ENCODE results near the gene RIMBP2. TPM values are rescaled to one million over a fixed set of nuclear protein-coding genes. Genes with fewer than 3 reads are reported as not detected.

RIMBP2 gene
- total RNA-seq, 4 donors from 2014 or later = 0.22 to 1.4 (median 1.2) TPM; not detected in 1

DNA sequence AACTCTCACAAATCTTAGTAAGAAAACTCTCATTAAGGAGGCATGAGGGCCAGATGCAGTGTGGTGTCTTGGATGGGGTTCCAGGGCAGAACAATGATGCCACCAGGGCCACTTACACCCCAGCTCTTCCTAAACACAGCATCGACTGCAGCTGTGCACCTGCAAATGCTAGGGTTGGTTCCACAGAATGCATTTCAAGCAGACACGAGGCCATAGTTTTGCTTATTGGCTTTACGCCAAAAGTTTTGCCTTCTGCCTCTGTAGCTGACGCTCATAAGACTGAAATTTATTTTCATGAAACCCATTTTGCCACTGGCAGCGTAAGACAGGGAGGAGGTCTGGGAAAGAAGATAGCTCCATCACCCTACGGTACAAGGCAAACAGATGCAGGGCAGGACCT, 179.0 kb downstream of the RIMBP2 start:
- no peaks in the 10 kb centered on the region for H3K27me3 ChIP-seq
- H3K9me3 ChIP-seq = peaks cover 0 to 24% (median 0%) of the 10 kb centered on the region in 4 donors
- DNase-seq (ENCODE audit: low spot score in 2 of 2) = no peak
- no peak overlapping the region for H3K4me3 ChIP-seq
- H3K27ac ChIP-seq = no peak overlapping the region
- no peak for TF ChIP-seq EP300 (IDR thresholded peaks at IDR 0.05)
- no peak for TF ChIP-seq POLR2A (IDR thresholded peaks at IDR 0.05)
- TF ChIP-seq, protein P1, sequence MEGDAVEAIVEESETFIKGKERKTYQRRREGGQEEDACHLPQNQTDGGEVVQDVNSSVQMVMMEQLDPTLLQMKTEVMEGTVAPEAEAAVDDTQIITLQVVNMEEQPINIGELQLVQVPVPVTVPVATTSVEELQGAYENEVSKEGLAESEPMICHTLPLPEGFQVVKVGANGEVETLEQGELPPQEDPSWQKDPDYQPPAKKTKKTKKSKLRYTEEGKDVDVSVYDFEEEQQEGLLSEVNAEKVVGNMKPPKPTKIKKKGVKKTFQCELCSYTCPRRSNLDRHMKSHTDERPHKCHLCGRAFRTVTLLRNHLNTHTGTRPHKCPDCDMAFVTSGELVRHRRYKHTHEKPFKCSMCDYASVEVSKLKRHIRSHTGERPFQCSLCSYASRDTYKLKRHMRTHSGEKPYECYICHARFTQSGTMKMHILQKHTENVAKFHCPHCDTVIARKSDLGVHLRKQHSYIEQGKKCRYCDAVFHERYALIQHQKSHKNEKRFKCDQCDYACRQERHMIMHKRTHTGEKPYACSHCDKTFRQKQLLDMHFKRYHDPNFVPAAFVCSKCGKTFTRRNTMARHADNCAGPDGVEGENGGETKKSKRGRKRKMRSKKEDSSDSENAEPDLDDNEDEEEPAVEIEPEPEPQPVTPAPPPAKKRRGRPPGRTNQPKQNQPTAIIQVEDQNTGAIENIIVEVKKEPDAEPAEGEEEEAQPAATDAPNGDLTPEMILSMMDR (IDR thresholded peaks at IDR 0.05) = no peak
- no peaks in the 10 kb centered on the region for H3K36me3 ChIP-seq
- no peaks in the 10 kb centered on the region for H3K4me1 ChIP-seq
- 63 to 70% methylated on average over 6 of the region's 6 CpGs for WGBS, 2 donors

DNA sequence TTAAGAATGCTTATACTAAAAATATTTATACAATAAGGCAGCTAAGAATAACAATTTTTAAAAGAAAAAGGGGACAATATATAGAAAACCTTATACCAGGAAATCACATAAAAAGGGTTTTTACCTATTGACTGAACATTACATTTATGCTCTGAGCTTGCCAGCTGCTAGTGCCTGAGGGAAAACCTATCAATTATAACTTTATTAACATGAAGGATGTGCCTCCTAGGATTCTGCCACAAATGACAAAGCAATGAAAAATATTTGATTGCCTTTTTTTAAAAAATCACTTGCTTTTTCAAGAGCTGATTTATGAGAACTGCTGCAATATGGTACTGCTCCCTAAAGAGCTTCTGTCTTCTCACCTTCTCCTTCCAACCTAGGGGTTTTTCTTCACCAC, 185.7 kb downstream of the RIMBP2 start:
- H3K36me3 ChIP-seq = no peaks in the 10 kb centered on the region
- H3K27ac ChIP-seq = no peak overlapping the region
- DNase-seq (ENCODE audit: low spot score in 2 of 2) = no peak
- no peak overlapping the region for H3K4me3 ChIP-seq
- TF ChIP-seq POLR2A (IDR thresholded peaks at IDR 0.05) = no peak
- TF ChIP-seq EP300 (IDR thresholded peaks at IDR 0.05) = no peak
- TF ChIP-seq, protein P1 (IDR thresholded peaks at IDR 0.05) = no peak
- H3K4me1 ChIP-seq = no peaks in the 10 kb centered on the region
- H3K27me3 ChIP-seq = no peaks in the 10 kb centered on the region
- peaks cover 0 to 4% (median 0%) of the 10 kb centered on the region in 4 donors for H3K9me3 ChIP-seq

DNA sequence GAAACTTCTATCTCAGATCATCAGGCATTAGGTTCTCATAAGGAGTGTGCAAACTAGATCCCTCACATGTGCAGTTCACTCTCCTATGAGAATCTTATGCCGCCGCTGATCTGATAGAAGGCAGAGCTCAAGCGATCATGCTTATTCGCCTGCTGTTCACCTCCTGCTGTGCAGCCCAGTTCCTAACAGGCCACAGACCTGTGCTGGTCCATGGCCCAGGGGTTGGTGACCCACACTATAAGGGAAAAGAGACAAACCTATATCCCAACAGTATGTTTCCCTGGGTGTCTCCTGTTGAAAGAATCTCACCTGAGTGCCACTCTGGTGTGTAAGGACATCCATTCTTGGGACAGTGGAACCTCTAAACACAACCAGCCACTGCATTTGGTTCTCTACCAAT, 186.3 kb downstream of the RIMBP2 start:
- TF ChIP-seq EP300 (IDR thresholded peaks at IDR 0.05) (no peak), POLR2A (IDR thresholded peaks at IDR 0.05) (no peak)
- TF ChIP-seq, protein P1 (IDR thresholded peaks at IDR 0.05) = no peak
- H3K36me3 ChIP-seq = no peaks in the 10 kb centered on the region
- no peak overlapping the region for H3K4me3 ChIP-seq
- no peaks in the 10 kb centered on the region for H3K27me3 ChIP-seq
- no peak for DNase-seq (ENCODE audit: low spot score in 2 of 2)
- no peaks in the 10 kb centered on the region for H3K4me1 ChIP-seq
- 74 to 95% methylated on average over 4 of the region's 4 CpGs for WGBS, 2 donors
- H3K27ac ChIP-seq = no peak overlapping the region
- H3K9me3 ChIP-seq = peaks cover 0 to 4% (median 0%) of the 10 kb centered on the region in 4 donors

DNA sequence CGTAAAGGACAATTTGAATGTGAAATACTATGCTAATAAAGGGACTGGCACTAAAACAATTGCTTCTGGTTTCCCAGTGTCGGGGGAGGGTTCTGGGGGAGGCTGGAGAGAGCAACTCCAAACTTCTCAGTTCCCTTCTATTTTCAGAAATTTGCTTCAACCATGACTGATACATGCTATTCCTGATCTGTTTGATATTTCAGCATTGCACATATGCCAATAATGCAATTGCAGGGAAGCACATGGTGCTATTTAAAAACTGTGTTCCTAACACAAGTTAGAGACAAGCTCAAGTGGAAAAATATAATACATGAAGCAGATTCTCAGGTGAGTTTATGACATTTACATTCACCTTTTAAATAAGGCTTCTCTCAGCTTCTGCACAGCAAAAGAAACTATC, 188.9 kb downstream of the RIMBP2 start:
- H3K27ac ChIP-seq = no peak overlapping the region
- H3K36me3 ChIP-seq = no peaks in the 10 kb centered on the region
- H3K4me3 ChIP-seq = no peak overlapping the region
- H3K9me3 ChIP-seq = peaks cover 0 to 4% (median 0%) of the 10 kb centered on the region in 4 donors
- no peak for DNase-seq (ENCODE audit: low spot score in 2 of 2)
- WGBS, 2 donors = 42 to 44% methylated on average over 2 of the region's 2 CpGs
- no peaks in the 10 kb centered on the region for H3K4me1 ChIP-seq
- no peak for TF ChIP-seq EP300 (IDR thresholded peaks at IDR 0.05)
- TF ChIP-seq, protein P1 (IDR thresholded peaks at IDR 0.05) = no peak
- TF ChIP-seq POLR2A (IDR thresholded peaks at IDR 0.05) = no peak
- no peaks in the 10 kb centered on the region for H3K27me3 ChIP-seq

DNA sequence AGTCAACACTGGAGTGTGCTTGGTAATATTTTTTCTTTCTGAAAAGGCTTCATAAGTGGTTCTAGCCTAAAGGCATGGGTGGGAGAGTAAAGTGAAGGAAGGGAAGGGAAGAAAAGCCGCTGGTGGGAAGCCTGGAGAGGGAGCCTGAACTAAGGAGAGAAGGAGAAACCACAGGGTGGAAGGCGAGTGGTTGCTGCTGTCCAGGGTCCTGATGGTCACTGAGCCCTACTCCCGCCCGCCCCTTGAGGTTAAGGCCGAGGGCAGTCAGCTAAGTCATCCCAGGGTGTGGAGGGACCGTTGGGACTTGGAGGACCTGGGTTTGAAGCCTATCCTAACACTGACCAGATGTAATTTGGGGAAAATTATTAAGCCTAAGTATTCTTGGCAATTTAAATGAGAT, 189.3 kb downstream of the RIMBP2 start:
- Histone ChIP-seq H3K36me3 (no peaks in the 10 kb centered on the region), H3K27ac (no peak overlapping the region), H3K27me3 (no peaks in the 10 kb centered on the region), H3K4me1 (no peaks in the 10 kb centered on the region), H3K9me3 (peaks cover 0 to 4% (median 0%) of the 10 kb centered on the region in 4 donors), H3K4me3 (no peak overlapping the region)
- WGBS, 2 donors = 7% methylated on average over 6 of the region's 6 CpGs
- TF ChIP-seq, protein P1 (IDR thresholded peaks at IDR 0.05) = no peak
- TF ChIP-seq POLR2A (IDR thresholded peaks at IDR 0.05) (no peak), EP300 (IDR thresholded peaks at IDR 0.05) (no peak)
- no peak for DNase-seq (ENCODE audit: low spot score in 2 of 2)

Measured in tibial nerve (tissue), 4 donors.